GM12892 (cell line): ENCODE data around the gene SRD5A3. TPM values are rescaled to one million over a fixed set of nuclear protein-coding genes. Genes with fewer than 3 reads are reported as not detected.

Experiments
- DNase-seq: peaks from one replicate; pipeline ENCODE4 v3.0.0; 2011; ENCODE audit not compliant: insufficient read length
- FAIRE-seq: peaks from 2 replicates; lab custom pipeline; 2011; peaks lifted over from hg19 to GRCh38; lab: Jason Lieb, UNC
- POLR2A ChIP-seq: IDR thresholded peaks from 2 replicates; pipeline ENCODE4 v1.6.1; 2011; ENCODE audit warnings: low read depth, low read length, control low read depth
- POLR2AphosphoS5 ChIP-seq: IDR thresholded peaks from 2 replicates; pipeline ENCODE4 v1.6.1; 2011; ENCODE audit warnings: low read depth, low read length, control low read depth
- TAF1 ChIP-seq: IDR thresholded peaks from 2 replicates; pipeline ENCODE4 v1.6.1; 2011; ENCODE audit warnings: low read depth, mild to moderate bottlenecking, control low read depth, low read length, borderline replicate concordance
- polyA plus RNA-seq: library from polyadenylated mRNA; unstranded; fragments of >200 nt; gene quantifications from one replicate; pipeline ENCODE4 v1.2.1, GENCODE V29; 2012; ENCODE audit warnings: missing spikeins, inconsistent platforms; ENCODE audit not compliant: missing spikeins

SRD5A3 gene
- polyA plus RNA-seq, result 4.5 TPM

DNA sequence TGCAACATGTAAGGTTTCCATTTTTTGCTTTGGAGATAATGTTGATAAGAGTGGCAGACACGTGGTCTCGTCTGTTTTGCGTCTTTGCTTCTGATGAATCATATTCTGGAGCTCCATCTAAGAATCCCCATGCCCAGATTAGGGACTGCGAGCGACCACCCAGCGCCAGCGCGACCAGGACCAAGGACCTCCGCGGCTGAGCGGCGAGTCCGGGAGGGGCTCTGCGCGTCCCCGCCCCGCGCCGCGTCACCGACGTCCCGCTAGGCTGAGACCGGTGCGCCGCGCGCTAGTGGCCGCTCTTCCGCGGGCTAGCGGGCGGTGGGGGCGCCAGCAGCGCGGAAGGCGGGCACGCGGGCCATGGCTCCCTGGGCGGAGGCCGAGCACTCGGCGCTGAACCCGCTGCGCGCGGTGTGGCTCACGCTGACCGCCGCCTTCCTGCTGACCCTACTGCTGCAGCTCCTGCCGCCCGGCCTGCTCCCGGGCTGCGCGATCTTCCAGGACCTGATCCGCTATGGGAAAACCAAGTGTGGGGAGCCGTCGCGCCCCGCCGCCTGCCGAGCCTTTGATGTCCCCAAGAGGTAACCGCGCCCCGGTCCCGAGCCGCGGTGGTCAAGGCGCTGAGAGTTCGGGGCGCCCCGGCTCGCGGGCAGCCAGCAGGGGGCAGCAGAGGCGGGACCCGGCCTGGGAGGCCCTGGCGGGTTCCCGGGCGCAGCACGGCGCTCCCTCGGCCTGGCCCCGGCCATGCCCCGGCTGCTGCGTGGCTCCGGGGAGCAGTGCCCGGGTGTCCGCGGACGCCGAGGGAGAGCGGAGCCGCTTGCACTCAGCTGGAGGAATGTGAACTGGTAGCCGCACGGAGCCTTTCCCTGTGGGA, at the start of gene SRD5A3:
TSS of gene SRD5A3 (plus strand) at position 263 of the 871 bp plus-strand sequence. CDS start at position 358, 95 bp downstream.
- TF ChIP-seq POLR2AphosphoS5 (peak; percentile 46; the same call in 1 of the 2 replicates), TAF1 (0 out of 2 replicates have a peak, but pooled peaks have one; percentile 13), POLR2A (peak; percentile 75; the same call in 1 of the 2 replicates)
- FAIRE-seq, result peak; percentile 54
- DNase-seq, result peak; percentile 84

DNA sequence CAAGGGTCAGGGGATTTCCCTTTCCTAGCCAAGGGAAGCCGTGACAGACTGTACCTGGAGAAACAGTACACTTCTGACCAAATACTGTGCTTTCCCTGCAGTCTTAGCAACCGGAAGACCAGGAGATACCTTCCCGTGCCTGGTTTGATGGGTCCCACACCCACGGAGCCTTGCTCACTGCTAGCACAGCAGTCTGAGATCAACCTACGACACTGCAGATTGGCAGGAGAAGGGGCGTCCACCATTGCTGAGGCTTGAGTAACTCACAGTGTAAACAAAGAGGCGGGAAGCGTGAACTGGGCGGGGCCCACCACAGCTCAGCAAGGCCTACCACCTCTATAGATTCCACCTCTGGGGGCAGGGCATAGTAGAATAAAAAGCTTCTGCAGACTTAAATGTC, 48.7 kb upstream of the SRD5A3 start:
- FAIRE-seq (no peak), DNase-seq (no peak)
- TF ChIP-seq POLR2A, result no peak
- no peak for TF ChIP-seq POLR2AphosphoS5

- DNase-seq, result no peak
- TF ChIP-seq POLR2A (no peak), POLR2AphosphoS5 (no peak), TAF1 (no peak)
- no peak for FAIRE-seq
Observed at GRCh38 chr4:55303760-55304165, 42.3 kb upstream of the SRD5A3 start.

GRCh38 chr4:55304303-55304702, 41.7 kb upstream of the SRD5A3 start:
- FAIRE-seq, result no peak
- no peak for TF ChIP-seq TAF1
- TF ChIP-seq POLR2AphosphoS5, result no peak
- TF ChIP-seq POLR2A, result no peak
- DNase-seq, result no peak

DNA sequence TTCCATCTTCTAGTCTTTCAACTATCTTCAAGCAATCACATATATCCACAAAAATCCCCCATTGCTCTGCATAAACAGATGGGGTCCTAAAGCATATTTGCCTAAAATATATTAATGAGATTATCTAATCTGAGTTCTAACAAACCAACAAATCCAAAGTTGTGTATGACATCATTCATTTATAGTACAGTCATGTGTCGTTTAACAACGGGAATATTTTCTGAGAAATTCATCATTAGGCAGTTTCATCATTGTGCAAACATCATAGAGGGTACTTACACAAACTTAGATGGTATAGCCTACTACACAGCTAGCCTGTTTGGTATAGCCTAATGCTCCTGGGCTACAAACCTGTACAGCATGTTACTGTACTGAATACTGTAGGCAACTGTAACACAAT, 38.0 kb upstream of the SRD5A3 start:
- no peak for DNase-seq
- no peak for FAIRE-seq
- TF ChIP-seq TAF1 (no peak), POLR2AphosphoS5 (no peak), POLR2A (no peak)

DNA sequence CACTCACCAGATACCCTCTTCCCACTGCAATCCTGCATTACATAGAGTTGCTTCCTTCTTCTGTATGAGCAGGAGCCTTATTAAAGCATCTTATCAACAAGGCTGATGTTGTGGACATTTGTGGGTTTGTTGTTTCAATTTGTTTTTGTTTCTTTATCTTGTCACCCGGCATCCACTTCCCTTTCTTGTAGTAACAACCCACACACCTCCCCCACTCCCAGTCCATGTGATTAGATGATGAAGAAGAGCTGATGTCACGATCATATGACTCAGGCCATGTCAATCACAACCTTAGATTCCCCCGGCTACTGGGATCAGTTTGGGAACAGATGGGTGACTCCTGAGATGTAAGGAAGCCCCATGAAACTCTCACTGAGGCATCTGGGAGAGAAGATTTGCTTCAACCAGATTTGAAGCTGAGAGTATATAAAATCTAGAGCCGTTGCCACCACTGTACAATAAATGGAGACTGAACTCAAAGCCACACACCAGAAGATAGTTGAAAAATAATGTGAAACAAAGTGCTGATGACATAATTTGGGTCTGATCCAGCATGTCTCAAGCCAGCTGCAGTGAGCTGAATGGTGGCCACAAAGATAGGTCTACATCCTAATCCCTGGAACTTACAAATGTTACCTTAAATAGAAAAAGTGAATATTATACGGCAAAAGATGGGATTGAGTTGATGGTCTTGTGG, 34.1 kb upstream of the SRD5A3 start:
- TF ChIP-seq POLR2AphosphoS5, result no peak
- TF ChIP-seq TAF1, result no peak
- no peak for TF ChIP-seq POLR2A
- no peak for FAIRE-seq
- no peak for DNase-seq

GRCh38 chr4:55312489-55313101, 33.4 kb upstream of the SRD5A3 start:
- peak; percentile 9 for FAIRE-seq
- no peak for DNase-seq

DNA sequence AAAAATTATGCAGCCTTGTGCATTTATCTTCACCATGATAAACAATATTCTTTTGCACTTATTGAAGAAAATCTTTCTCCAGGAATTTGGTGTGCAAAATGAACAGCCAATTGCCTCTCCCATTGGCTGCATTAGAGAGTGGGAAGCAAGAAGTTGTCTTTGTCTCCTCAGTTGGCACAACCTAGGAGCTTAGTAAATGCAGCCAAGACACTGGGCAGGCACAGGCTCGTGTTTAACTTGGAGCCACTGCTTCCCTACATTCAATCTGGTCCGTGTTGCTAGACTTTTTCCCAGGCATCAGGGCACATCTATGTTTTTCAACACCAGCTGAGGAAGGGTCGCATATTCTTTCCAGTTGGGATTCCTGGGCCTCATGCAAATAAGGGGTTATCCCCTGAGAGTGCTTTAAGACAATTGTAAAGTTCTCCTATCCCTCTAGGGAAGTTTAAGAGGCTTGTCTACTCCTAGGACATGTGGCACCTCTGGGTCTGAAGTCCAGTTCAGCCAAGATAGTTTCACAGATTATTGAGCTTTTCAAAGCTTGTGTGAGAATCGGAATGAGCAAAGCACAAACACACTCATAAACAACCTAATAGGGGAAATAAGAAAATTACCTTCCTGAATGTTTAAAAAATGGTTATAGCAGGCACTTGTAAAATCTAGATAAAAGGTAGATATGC, 31.8 kb upstream of the SRD5A3 start:
- FAIRE-seq, result no peak
- TF ChIP-seq POLR2AphosphoS5 (no peak), POLR2A (no peak), TAF1 (no peak)
- DNase-seq, result no peak

More at GRCh38 chr4:55312489-55313101, 33.4 kb upstream of the SRD5A3 start:
- no peak for TF ChIP-seq POLR2A
- no peak for TF ChIP-seq POLR2AphosphoS5
- TF ChIP-seq TAF1, result no peak

- TF ChIP-seq POLR2A (no peak), TAF1 (no peak), POLR2AphosphoS5 (no peak)
- DNase-seq (no peak), FAIRE-seq (peak; percentile 33)
Observed at GRCh38 chr4:55318175-55319129, 27.6 kb upstream of the SRD5A3 start.
